ENCODE measurements around the gene HIF3A. TPM values are rescaled to one million over a fixed set of nuclear protein-coding genes. Genes with fewer than 3 reads are reported as not detected.

Gene HIF3A
- total and polyA plus RNA-seq, 2 of the 8 experiments (the other 6 are each of a cell fraction or from before 2014, with no cell fraction given) = 38.6 to 38.8 TPM

DNA sequence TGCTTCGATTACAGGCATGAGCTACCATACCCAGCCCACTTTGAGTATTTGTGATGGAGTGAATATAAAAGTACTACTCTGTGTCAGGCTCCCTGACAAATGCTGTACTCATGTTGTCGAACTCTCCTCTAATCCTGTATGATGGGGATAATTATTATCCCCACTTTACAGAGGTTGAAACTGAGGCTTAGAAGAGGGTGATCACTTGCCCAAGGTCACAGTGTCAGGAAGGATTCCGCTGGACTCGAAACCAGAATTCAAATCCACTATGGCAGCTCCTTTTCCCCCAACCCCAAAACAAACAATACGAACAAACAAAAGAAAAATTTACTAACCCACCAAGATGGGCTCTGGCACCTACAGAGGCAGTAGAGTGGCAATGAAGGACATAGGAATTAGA is 48.3 kb downstream of the HIF3A start (continued):
- no peak for TF ChIP-seq RAD21 (IDR thresholded peaks at IDR 0.05 in 1 of 2, conservative IDR thresholded peaks at IDR 0.05 in 1 of 2; ENCODE audit: low read depth in 2 of 2, low read length in 2 of 2)
- TF ChIP-seq EP300 (IDR thresholded peaks at IDR 0.05; ENCODE audit: borderline replicate concordance in 1 of 2, low read depth in 2 of 2, low read length in 2 of 2) = no peak
- TF ChIP-seq, protein P1, sequence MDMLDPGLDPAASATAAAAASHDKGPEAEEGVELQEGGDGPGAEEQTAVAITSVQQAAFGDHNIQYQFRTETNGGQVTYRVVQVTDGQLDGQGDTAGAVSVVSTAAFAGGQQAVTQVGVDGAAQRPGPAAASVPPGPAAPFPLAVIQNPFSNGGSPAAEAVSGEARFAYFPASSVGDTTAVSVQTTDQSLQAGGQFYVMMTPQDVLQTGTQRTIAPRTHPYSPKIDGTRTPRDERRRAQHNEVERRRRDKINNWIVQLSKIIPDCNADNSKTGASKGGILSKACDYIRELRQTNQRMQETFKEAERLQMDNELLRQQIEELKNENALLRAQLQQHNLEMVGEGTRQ (IDR thresholded peaks at IDR 0.05; ENCODE audit: low read length) = no peak
- TF ChIP-seq, protein P2, sequence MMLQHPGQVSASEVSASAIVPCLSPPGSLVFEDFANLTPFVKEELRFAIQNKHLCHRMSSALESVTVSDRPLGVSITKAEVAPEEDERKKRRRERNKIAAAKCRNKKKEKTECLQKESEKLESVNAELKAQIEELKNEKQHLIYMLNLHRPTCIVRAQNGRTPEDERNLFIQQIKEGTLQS (IDR thresholded peaks at IDR 0.05; ENCODE audit: insufficient read depth, low read depth, low read length) = no peak
- TF ChIP-seq CHD1 (IDR thresholded peaks at IDR 0.05; ENCODE audit: low read depth, low read length) = no peak
- no peak for TF ChIP-seq TCF12 (IDR thresholded peaks at IDR 0.05; ENCODE audit: low read depth, low read length)
- no peak for TF ChIP-seq RFX5 (IDR thresholded peaks at IDR 0.05; ENCODE audit: borderline replicate concordance, low read depth, low read length)
- TF ChIP-seq RXRA (IDR thresholded peaks at IDR 0.05; ENCODE audit: insufficient read depth, low read depth, low read length) = no peak

All from H1 (cell line).